K562 (cell line): Measurements from ENCODE around the gene PKD1L1. TPM values are rescaled to one million over a fixed set of nuclear protein-coding genes. Genes with fewer than 3 reads are reported as not detected.

Experiments
- ATAC-seq: fragments of 200-7000 bp; cut with Tn5 transposase; 3 replicates; pipeline ENCODE4 v1.9.1; 2020; ENCODE audit warnings: moderate library complexity
- BruUV-seq: library from RNA; stranded (reverse); fragments of 400-500 nt; replicated peaks from 2 replicates; lab custom pipeline; 2021; lab: Mats Ljungman, UMichigan
- CTCF ChIA-PET: fragments of 300-600 bp; formaldehyde crosslinking; extraction: SDS; loops from one replicate; lab custom pipeline; 2021; ENCODE audit warnings: low intra/inter-chr PET ratio; lab: Yijun Ruan, JAX
- POLR2A ChIA-PET: fragments of 300-600, 350-650 bp; sonication (Branson Sonifier 250); formaldehyde crosslinking; extraction: SDS; loops from one replicate; lab custom pipeline; 2021; ENCODE audit warnings: antibody characterized with exemption, inconsistent platforms; lab: Yijun Ruan, JAX
- DNase-seq, 4 experiments: peaks; one replicate each; pipeline versions ENCODE4 v3.0.0 to v3.0.0-alpha.2; 2011 to 2018; ENCODE audit warnings: low spot score in 3 of 4, mixed read lengths in 3 of 4; ENCODE audit errors: extremely low read depth in 1 of 4
- FAIRE-seq: peaks from 2 replicates; lab custom pipeline; 2011; peaks lifted over from hg19 to GRCh38; lab: Jason Lieb, UNC
- H2AFZ ChIP-seq: 2 replicates; pipeline ENCODE4 v1.6.0; 2011; ENCODE audit warnings: low read depth, low read length, control low read depth, inconsistent platforms
- H3K27ac ChIP-seq: fragments of 200-600 bp; 3 replicates; pipeline ENCODE4 v1.8.0; 2011; ENCODE audit warnings: low read depth, mild to moderate bottlenecking, control low read depth, inconsistent platforms, low read length, moderate library complexity, mixed read lengths; ENCODE audit errors: extremely low read depth
- H3K27me3 ChIP-seq, 2 experiments: fragments of 300-600 bp in 1 of 2; 2 replicates in 1 of 2; 3 replicates in 1 of 2; pipeline versions ENCODE4 v1.6.0 to v1.8.0; 2011; ENCODE audit warnings: inconsistent platforms in 2 of 2, low read length in 2 of 2, mild to moderate bottlenecking in 1 of 2, mixed read lengths in 1 of 2, moderate library complexity in 1 of 2; ENCODE audit not compliant: control insufficient read depth in 2 of 2, insufficient read depth in 2 of 2
- H3K36me3 ChIP-seq: fragments of 300-600 bp; 3 replicates; pipeline ENCODE4 v1.8.0; 2011; ENCODE audit warnings: mild to moderate bottlenecking, low read length, inconsistent platforms; ENCODE audit not compliant: control insufficient read depth, insufficient read depth
- H3K4me1 ChIP-seq, 2 experiments: fragments of 200-600 bp in 1 of 2; replicated peaks in 1 of 2; 2 replicates in 1 of 2; 3 replicates in 1 of 2; pipeline versions ENCODE4 v1.5.1 to v1.8.0; 2011; ENCODE audit warnings: inconsistent platforms in 2 of 2, low read length in 2 of 2, mild to moderate bottlenecking in 1 of 2, mixed read lengths in 1 of 2, moderate library complexity in 1 of 2; ENCODE audit not compliant: control insufficient read depth in 2 of 2, insufficient read depth in 2 of 2
- H3K4me2 ChIP-seq: 2 replicates; pipeline ENCODE4 v1.6.1; 2011; ENCODE audit warnings: low read length, control low read depth, inconsistent platforms, mixed read lengths; ENCODE audit not compliant: insufficient read depth
- H3K4me3 ChIP-seq: fragments of 200-600 bp; sonication (generic), shearing (Covaris generic); 2 replicates; pipeline ENCODE4 v1.5.1; 2016; ENCODE audit warnings: control low read depth, inconsistent platforms
- H3K79me2 ChIP-seq: fragments of 200-600 bp; 3 replicates; pipeline ENCODE4 v1.8.0; 2011; ENCODE audit warnings: low read length, inconsistent platforms; ENCODE audit not compliant: control insufficient read depth, insufficient read depth
- H3K9ac ChIP-seq, 2 experiments: 2 replicates each; pipeline versions ENCODE4 v1.6.0 to v1.6.1; 2011; ENCODE audit warnings: low read depth in 2 of 2, low read length in 2 of 2, control low read depth in 1 of 2, inconsistent platforms in 1 of 2, mild to moderate bottlenecking in 1 of 2, mixed read lengths in 1 of 2; ENCODE audit not compliant: insufficient read depth in 1 of 2
- H3K9me1 ChIP-seq: one replicate; pipeline ENCODE4 v1.6.0; 2011; ENCODE audit warnings: inconsistent platforms, mild to moderate bottlenecking, low read length, moderate library complexity; ENCODE audit not compliant: control insufficient read depth, insufficient read depth
- H3K9me3 ChIP-seq: replicated peaks from 2 replicates; pipeline ENCODE4 v1.5.1; 2011; ENCODE audit warnings: low read depth, low read length, inconsistent platforms; ENCODE audit not compliant: control insufficient read depth, insufficient read depth
- H4K20me1 ChIP-seq: replicated peaks from 2 replicates; pipeline ENCODE4 v1.6.1; 2011; ENCODE audit warnings: low read length, inconsistent platforms, mixed read lengths; ENCODE audit not compliant: control insufficient read depth, insufficient read depth
- MEIS2 ChIP-seq: fragments of 450-650 bp; IDR thresholded peaks from 2 replicates; pipeline ENCODE4 v1.6.1; 2014; ENCODE audit warnings: mild to moderate bottlenecking; ENCODE audit not compliant: partially characterized antibody
- NCOA1 ChIP-seq: fragments of 450-650 bp; IDR thresholded peaks from 2 replicates; pipeline ENCODE4 v1.6.1; 2016; ENCODE audit warnings: low read depth
- PBX2 ChIP-seq, 2 experiments: IDR thresholded peaks in 1 of 2; conservative IDR thresholded peaks in 1 of 2; 2 replicates each; pipeline ENCODE4 v1.6.1; 2016; ENCODE audit warnings: low read depth in 2 of 2, mild to moderate bottlenecking in 1 of 2, missing compliant biosample characterization in 1 of 2, missing genetic modification characterization in 1 of 2, moderate library complexity in 1 of 2
- PKNOX1 ChIP-seq: fragments of 450-650 bp; IDR thresholded peaks from 2 replicates; pipeline ENCODE4 v1.6.1; 2016
- RAD21 ChIP-seq, 2 experiments: fragments of 250-450 bp in 1 of 2; fragments of 450-650 bp in 1 of 2; sonication (Bioruptor Pico) in 1 of 2; formaldehyde crosslinking in 1 of 2; IDR thresholded peaks in 1 of 2; conservative IDR thresholded peaks in 1 of 2; 2 replicates each; pipeline versions ENCODE4 v1.4.0 to v1.8.0; 2020 to 2022; ENCODE audit warnings: mild to moderate bottlenecking in 2 of 2, moderate library complexity in 1 of 2
- SMC3 ChIP-seq: conservative IDR thresholded peaks from 2 replicates; pipeline ENCODE4 v1.6.1; 2011; ENCODE audit warnings: low read depth, low read length, improper control_type of control experiment; ENCODE audit not compliant: insufficient read depth
- ZNF699 ChIP-seq: fragments of 250-450 bp; sonication (Bioruptor Pico); IDR thresholded peaks from 2 replicates; pipeline ENCODE4 v1.8.0; 2021; ENCODE audit warnings: mild to moderate bottlenecking, moderate library complexity; ENCODE audit not compliant: insufficient replicate concordance
- WGBS: fragments of 100-300 bp; shearing (Covaris generic); methylation state at CpG from one replicate; pipeline ENCODE4 v1.1.6; 2016; ENCODE audit warnings: low coverage, mixed read lengths; ENCODE audit not compliant: insufficient coverage; ENCODE audit errors: missing lambda C conversion rate; 5-methylcytosine and 5-hydroxymethylcytosine counted together
- in situ Hi-C: fragments of 300-500 bp; cut with MboI; formaldehyde crosslinking; loops from 4 replicates; pipeline ENCODE4 v1.15.0; 2018; ENCODE audit warnings: inconsistent platforms, mixed read lengths
- intact Hi-C: fragments of 100-400 bp; cut with micrococcal nuclease; formaldehyde crosslinking; loops from 2 replicates; pipeline ENCODE4 v1.14.2; 2022
- polyA plus RNA-seq, 8 experiments: library from polyadenylated mRNA; depleted of rRNA in 4 of 8; stranded (reverse) in 5 of 8; unstranded in 3 of 8; fragments of >200 nt; fragmentation: Nextera tagmentation in 2 of 8; fragmentation: Illumina TruSeq in 1 of 8; extraction: Ambion mirVana in 2 of 8; extraction: Trizol in 1 of 8; gene quantifications; 2 replicates each; pipeline versions ENCODE4 v1.2.1 to v1.2.3, GENCODE V29; 2011 to 2014; ENCODE audit warnings: inconsistent platforms in 1 of 8, missing spikeins in 1 of 8
- total RNA-seq, 7 experiments: library from RNA; depleted of rRNA in 6 of 7; stranded (reverse); fragments of >200 nt in 6 of 7; fragmentation: Illumina TruSeq in 2 of 7; extraction: Trizol in 2 of 7; gene quantifications; 2 replicates each; pipeline versions ENCODE4 v1.2.1 to v1.2.3, GENCODE V29; 2011 to 2021; ENCODE audit warnings: low replicate concordance in 1 of 7
- TF ChIP-seq, protein P1 (sequence below): fragments of 250-450 bp; sonication (Bioruptor Pico); IDR thresholded peaks from 2 replicates; pipeline ENCODE4 v1.8.0; 2022; ENCODE audit warnings: moderate library complexity, mild to moderate bottlenecking, inconsistent platforms
- TF ChIP-seq, protein P2 (sequence below), 3 experiments: IDR thresholded peaks in 2 of 3; conservative IDR thresholded peaks in 1 of 3; 2 replicates each; pipeline ENCODE4 v1.5.1; 2011 to 2012; ENCODE audit warnings: low read length in 3 of 3, mild to moderate bottlenecking in 3 of 3, control low read depth in 2 of 3, improper control_type of control experiment in 1 of 3, inconsistent platforms in 1 of 3, low read depth in 1 of 3, mixed read lengths in 1 of 3, moderate library complexity in 1 of 3; ENCODE audit not compliant: insufficient read depth in 2 of 3

Gene PKD1L1
- total and polyA plus RNA-seq, 9 of the 15 experiments (the other 6 are each of a cell fraction or from before 2014, with no cell fraction given) = 0.01 to 0.02 TPM; not detected in 7

DNA sequence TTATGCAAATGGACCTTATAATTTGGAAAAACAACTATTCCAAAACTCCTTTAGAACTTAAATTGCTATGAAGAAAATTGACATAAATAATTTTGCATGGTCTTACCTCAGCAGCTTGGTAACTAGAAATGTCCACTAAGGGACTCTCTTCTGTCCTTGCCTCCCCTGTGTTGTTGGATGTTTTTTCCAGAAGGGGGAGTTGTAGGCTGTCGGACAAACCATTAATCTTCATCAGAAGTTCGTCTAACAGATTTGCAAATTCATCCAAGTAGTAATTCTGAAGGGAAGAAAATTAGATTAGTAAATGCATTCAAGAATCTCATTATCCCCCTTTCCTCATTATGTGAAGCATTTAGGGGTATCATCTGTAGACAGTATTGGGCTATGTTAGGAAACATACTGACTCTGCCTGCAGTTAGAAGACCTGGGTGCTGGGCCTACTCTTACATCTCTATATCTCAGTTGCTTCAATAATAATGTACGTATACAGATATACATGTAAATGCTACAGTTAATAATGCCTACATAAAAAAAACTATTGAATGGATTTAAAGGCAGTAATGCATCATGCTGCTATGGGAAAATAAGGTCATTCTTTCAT is 155.6 kb downstream of the PKD1L1 start:
- intact Hi-C loops = no loop called here

More for the DNA sequence above, 155.6 kb downstream of the PKD1L1 start:
- Histone ChIP-seq H3K9me3 (no peaks in the 10 kb centered on the region), H3K9me1 (no peaks in the 10 kb centered on the region), H3K4me3 (no peak overlapping the region), H2AFZ (no peak overlapping the region), H3K9ac (no peak overlapping the region), H3K27ac (no peak overlapping the region), H3K36me3 (no peaks in the 10 kb centered on the region), H4K20me1 (no peaks in the 10 kb centered on the region), H3K79me2 (no peaks in the 10 kb centered on the region), H3K4me2 (no peak overlapping the region), H3K4me1 (no peaks in the 10 kb centered on the region), H3K27me3 (no peaks in the 10 kb centered on the region; a peak in 1 of 5 replicates)
- ChIA-PET POLR2A (no interaction called here), CTCF (no interaction called here)
- ATAC-seq (peak; percentile 78), FAIRE-seq (peak; percentile 46), DNase-seq (peak in 1 of 4 experiments; percentile 14)
- in situ Hi-C loops = no loop called here
- no TSS peak for BruUV-seq
- 0% methylated on average over 3 of the region's 3 CpGs for WGBS
- TF ChIP-seq MEIS2 = peak; percentile 89
- no peak for TF ChIP-seq PBX2 (CRISPR knock-in tag; IDR thresholded peaks at IDR 0.05; ENCODE audit: low read depth)
- peak; percentile 92 for TF ChIP-seq PBX2 (tag; conservative IDR thresholded peaks at IDR 0.05; ENCODE audit: low read depth)
- peak in 1 of 2 experiments; percentile 22; a peak in 1 of 4 replicates for TF ChIP-seq RAD21 (CRISPR knock-in tag; conservative IDR thresholded peaks at IDR 0.05 in 1 of 2, IDR thresholded peaks at IDR 0.05 in 1 of 2)
- TF ChIP-seq, protein P1, sequence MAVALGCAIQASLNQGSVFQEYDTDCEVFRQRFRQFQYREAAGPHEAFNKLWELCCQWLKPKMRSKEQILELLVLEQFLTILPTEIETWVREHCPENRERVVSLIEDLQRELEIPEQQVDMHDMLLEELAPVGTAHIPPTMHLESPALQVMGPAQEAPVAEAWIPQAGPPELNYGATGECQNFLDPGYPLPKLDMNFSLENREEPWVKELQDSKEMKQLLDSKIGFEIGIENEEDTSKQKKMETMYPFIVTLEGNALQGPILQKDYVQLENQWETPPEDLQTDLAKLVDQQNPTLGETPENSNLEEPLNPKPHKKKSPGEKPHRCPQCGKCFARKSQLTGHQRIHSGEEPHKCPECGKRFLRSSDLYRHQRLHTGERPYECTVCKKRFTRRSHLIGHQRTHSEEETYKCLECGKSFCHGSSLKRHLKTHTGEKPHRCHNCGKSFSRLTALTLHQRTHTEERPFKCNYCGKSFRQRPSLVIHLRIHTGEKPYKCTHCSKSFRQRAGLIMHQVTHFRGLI (CRISPR knock-in tag) = no peak
- TF ChIP-seq ZNF699 = no peak
- 0 out of 2 replicates have a peak, but pooled peaks have one; percentile 11 for TF ChIP-seq SMC3
- peak; percentile 84 for TF ChIP-seq PKNOX1
- TF ChIP-seq, protein P2, sequence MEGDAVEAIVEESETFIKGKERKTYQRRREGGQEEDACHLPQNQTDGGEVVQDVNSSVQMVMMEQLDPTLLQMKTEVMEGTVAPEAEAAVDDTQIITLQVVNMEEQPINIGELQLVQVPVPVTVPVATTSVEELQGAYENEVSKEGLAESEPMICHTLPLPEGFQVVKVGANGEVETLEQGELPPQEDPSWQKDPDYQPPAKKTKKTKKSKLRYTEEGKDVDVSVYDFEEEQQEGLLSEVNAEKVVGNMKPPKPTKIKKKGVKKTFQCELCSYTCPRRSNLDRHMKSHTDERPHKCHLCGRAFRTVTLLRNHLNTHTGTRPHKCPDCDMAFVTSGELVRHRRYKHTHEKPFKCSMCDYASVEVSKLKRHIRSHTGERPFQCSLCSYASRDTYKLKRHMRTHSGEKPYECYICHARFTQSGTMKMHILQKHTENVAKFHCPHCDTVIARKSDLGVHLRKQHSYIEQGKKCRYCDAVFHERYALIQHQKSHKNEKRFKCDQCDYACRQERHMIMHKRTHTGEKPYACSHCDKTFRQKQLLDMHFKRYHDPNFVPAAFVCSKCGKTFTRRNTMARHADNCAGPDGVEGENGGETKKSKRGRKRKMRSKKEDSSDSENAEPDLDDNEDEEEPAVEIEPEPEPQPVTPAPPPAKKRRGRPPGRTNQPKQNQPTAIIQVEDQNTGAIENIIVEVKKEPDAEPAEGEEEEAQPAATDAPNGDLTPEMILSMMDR (IDR thresholded peaks at IDR 0.05 in 2 of 3, conservative IDR thresholded peaks at IDR 0.05 in 1 of 3; ENCODE audit: insufficient read depth in 2 of 3, low read depth in 1 of 3, low read length in 3 of 3) = peak; percentile 39 to 62 (median 48); a peak in 4 of 6 replicates
- TF ChIP-seq NCOA1 = no peak
